Neural crest cell (in vitro differentiated cells): ENCODE measurements around the gene ZNF280A. TPM values are rescaled to one million over a fixed set of nuclear protein-coding genes. Genes with fewer than 3 reads are reported as not detected.
"Not testable (repeated sequence)": the region's sequence is repeated elsewhere in the genome, so short reads cannot be mapped to it uniquely, and the experiment has no call there.

ENCODE experiments used
- DNase-seq: peaks from one replicate; pipeline ENCODE4 v3.0.0; 2021; ENCODE audit warnings: low read depth, mixed read lengths, low spot score
- H3K27ac Mint-ChIP-seq: one replicate; pipeline ENCODE4 v1.8.0; 2021; ENCODE audit warnings: mild to moderate bottlenecking, mixed read lengths; ENCODE audit not compliant: unreplicated experiment
- H3K27me3 Mint-ChIP-seq: 2 replicates; pipeline ENCODE4 v1.8.0; 2021; ENCODE audit warnings: low read depth, mild to moderate bottlenecking, mixed read lengths
- H3K36me3 Mint-ChIP-seq: 2 replicates; pipeline ENCODE4 v1.8.0; 2021; ENCODE audit warnings: low read depth, mild to moderate bottlenecking, mixed read lengths
- H3K4me1 Mint-ChIP-seq: 2 replicates; pipeline ENCODE4 v1.8.0; 2021; ENCODE audit warnings: mixed read lengths
- H3K4me3 Mint-ChIP-seq: one replicate; pipeline ENCODE4 v1.8.0; 2021; ENCODE audit warnings: mild to moderate bottlenecking, mixed read lengths
- H3K9me3 Mint-ChIP-seq: 2 replicates; pipeline ENCODE4 v1.8.0; 2021; ENCODE audit warnings: mixed read lengths
- total RNA-seq: library from RNA; stranded (reverse); gene quantifications from 2 replicates; pipeline ENCODE4 v1.2.1, GENCODE V29; 2021
- TF ChIP-seq, protein P1 (sequence below): fragments of 200-600 bp; sonication (generic); conservative IDR thresholded peaks from 2 replicates; pipeline ENCODE4 v1.5.0; 2021; ENCODE audit warnings: antibody characterized with exemption, mild to moderate bottlenecking

ZNF280A gene
- total RNA-seq, 1 donor from 2014 or later: not detected

GRCh38 chr22:22515890-22516289, 4.2 kb downstream of the ZNF280A start:
- no peaks in the 10 kb centered on the region for H3K36me3 Mint-ChIP-seq

DNA sequence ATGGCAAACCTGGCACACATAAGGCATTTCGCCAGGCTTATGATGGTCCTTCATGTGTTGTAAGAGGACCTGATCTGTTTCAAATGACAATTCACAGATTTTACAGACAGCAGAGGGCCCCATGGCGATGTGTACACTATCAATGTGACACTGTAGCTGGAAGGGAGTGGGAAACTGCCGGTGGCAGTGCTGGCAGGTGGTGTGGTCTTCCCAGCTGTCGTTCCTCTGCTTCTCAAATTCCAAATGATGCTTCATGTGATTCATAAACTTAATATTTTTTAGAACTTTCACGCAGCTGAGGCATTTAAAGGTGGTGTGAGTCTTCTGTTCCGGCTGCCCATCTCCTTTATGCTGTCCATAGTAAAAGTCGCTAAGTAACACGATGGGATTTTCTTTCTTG, 5.6 kb downstream of the ZNF280A start:
- not testable (repeated sequence) for H3K4me3 Mint-ChIP-seq, DNase-seq, H3K36me3 Mint-ChIP-seq, H3K27ac Mint-ChIP-seq, H3K4me1 Mint-ChIP-seq, H3K9me3 Mint-ChIP-seq
- H3K27me3 Mint-ChIP-seq: peaks cover 59% of the 10 kb centered on the region

More at GRCh38 chr22:22515890-22516289, 4.2 kb downstream of the ZNF280A start:
- TF ChIP-seq, protein P1, sequence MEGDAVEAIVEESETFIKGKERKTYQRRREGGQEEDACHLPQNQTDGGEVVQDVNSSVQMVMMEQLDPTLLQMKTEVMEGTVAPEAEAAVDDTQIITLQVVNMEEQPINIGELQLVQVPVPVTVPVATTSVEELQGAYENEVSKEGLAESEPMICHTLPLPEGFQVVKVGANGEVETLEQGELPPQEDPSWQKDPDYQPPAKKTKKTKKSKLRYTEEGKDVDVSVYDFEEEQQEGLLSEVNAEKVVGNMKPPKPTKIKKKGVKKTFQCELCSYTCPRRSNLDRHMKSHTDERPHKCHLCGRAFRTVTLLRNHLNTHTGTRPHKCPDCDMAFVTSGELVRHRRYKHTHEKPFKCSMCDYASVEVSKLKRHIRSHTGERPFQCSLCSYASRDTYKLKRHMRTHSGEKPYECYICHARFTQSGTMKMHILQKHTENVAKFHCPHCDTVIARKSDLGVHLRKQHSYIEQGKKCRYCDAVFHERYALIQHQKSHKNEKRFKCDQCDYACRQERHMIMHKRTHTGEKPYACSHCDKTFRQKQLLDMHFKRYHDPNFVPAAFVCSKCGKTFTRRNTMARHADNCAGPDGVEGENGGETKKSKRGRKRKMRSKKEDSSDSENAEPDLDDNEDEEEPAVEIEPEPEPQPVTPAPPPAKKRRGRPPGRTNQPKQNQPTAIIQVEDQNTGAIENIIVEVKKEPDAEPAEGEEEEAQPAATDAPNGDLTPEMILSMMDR: no peak
- Mint-ChIP-seq H3K27me3 (peaks cover 59% of the 10 kb centered on the region), H3K4me3 (no peak overlapping the region), H3K9me3 (peaks cover 3% of the 10 kb centered on the region), H3K4me1 (no peaks in the 10 kb centered on the region), H3K27ac (no peak overlapping the region)
- no peak for DNase-seq

- TF ChIP-seq, protein P1: no peak
- peaks cover 59% of the 10 kb centered on the region for H3K27me3 Mint-ChIP-seq
- peak overlapping the region; percentile 12 for H3K4me3 Mint-ChIP-seq
- H3K27ac Mint-ChIP-seq: no peak overlapping the region
- H3K9me3 Mint-ChIP-seq: peaks cover 3% of the 10 kb centered on the region
- no peak for DNase-seq
- peaks cover 4% of the 10 kb centered on the region for H3K36me3 Mint-ChIP-seq
- no peaks in the 10 kb centered on the region for H3K4me1 Mint-ChIP-seq
Observed at GRCh38 chr22:22513619-22514018, 6.5 kb downstream of the ZNF280A start.

GRCh38 chr22:22512951-22513350, 7.1 kb downstream of the ZNF280A start:
- H3K27ac Mint-ChIP-seq: no peak overlapping the region
- H3K9me3 Mint-ChIP-seq: peaks cover 3% of the 10 kb centered on the region
- peaks cover 59% of the 10 kb centered on the region for H3K27me3 Mint-ChIP-seq
- peaks cover 6% of the 10 kb centered on the region for H3K36me3 Mint-ChIP-seq
- peaks cover 1% of the 10 kb centered on the region for H3K4me1 Mint-ChIP-seq
- no peak overlapping the region for H3K4me3 Mint-ChIP-seq
- TF ChIP-seq, protein P1: no peak
- no peak for DNase-seq

GRCh38 chr22:22510833-22511232, 9.2 kb downstream of the ZNF280A start:
- H3K9me3 Mint-ChIP-seq, H3K4me3 Mint-ChIP-seq: not testable (repeated sequence)
- H3K4me1 Mint-ChIP-seq: peaks cover 17% of the 10 kb centered on the region

DNA sequence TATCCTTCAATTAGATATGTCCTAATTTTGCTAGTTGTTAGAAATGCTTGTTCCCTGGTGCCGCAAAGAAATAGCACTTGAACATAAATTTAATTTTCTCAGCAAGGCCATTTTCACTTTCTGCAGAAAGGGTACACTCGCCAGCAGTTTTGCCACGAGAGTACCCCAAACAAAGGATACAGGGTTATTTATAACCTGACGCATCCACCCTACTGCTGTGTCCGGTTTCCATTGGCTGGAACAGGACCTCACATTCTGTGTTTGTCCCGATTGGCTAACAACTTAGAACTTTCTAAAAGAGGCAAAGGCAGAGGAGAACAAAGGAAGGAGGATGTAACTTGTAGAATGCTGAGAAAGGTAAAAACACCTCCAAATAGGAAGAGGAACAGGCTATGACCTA, 10.2 kb downstream of the ZNF280A start:
- Mint-ChIP-seq H3K4me3 (peak overlapping the region; percentile 91), H3K36me3 (peaks cover 26% of the 10 kb centered on the region), H3K4me1 (peaks cover 20% of the 10 kb centered on the region), H3K27me3 (peaks cover 37% of the 10 kb centered on the region)
- DNase-seq, H3K27ac Mint-ChIP-seq, H3K9me3 Mint-ChIP-seq: not testable (repeated sequence)

More at GRCh38 chr22:22510833-22511232, 9.2 kb downstream of the ZNF280A start:
- DNase-seq, H3K27ac Mint-ChIP-seq: not testable (repeated sequence)
- peaks cover 46% of the 10 kb centered on the region for H3K27me3 Mint-ChIP-seq
- peaks cover 22% of the 10 kb centered on the region for H3K36me3 Mint-ChIP-seq

DNA sequence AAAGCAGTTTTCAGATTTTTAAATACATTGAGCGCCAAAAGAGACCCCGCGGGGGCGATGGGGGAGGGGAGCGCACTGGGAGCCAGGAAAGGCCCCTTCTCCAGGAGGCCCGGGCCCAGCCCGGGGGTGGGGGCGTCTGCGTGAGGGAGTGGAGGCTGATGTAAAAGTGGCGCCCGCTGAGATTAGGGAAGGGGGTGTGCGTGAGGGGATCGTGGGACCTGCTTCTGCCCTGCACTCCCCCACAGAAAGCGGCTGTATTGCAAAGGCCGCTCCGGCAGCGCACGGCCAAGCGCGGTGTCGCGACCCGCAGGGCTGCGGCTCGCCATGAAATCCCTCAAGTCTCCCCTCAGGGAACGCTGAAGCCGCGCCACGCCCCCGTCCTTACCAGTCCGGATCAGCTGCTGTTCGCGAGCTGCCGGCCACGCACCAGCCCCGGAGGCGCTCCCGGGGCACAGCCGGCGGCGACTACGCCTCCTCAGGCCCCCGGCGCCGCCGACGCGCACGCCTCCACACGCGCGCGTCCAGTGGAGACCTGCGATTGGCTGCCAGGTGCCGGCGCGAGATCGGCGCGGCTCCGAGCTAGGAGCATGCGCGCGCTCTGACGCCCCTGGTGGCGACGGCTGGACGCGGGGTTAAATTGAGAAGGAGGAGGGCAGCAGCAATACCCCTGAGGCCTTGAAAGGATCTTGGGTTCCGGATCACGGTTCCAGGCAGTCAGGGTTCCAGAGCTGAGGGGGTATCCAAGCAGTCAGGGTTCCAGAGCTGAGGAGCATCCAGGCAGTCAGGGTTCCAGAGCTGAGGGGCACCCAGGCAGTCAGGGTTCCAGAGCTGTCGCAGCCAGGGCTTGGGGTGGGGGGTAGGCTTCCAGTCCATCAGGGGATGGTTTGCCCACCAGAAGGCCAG, 11.5 kb downstream of the ZNF280A start, which contains the start of gene ZNF280B:
Gene ZNF280B, minus strand, starts transcription at position 469 of the 903 bp plus-strand sequence. CDS start 19,344 bp downstream, outside the sequence.
- H3K27ac Mint-ChIP-seq: peak within 1 kb of the TSS; percentile 54
- H3K4me3 Mint-ChIP-seq: peak within 1 kb of the TSS; percentile 91
- H3K4me1 Mint-ChIP-seq: peaks cover 30% of the 10 kb centered on the region
- TF ChIP-seq, protein P1: peak; percentile 72
- H3K36me3 Mint-ChIP-seq: peaks cover 36% of the 10 kb centered on the region
- H3K9me3 Mint-ChIP-seq: no peaks in the 10 kb centered on the region
- peak; percentile 82 for DNase-seq
- H3K27me3 Mint-ChIP-seq: peaks cover 25% of the 10 kb centered on the region
